ENCODE results near the gene GALNT11.

The GALNT11 gene

GRCh38 chr7:152144557-152145245, 119.2 kb downstream of the GALNT11 start:
- in situ Hi-C loops (cut with MboI; ENCODE audit: low sequenced_read_pairs), result no loop called here

- in situ Hi-C loops (cut with MboI; ENCODE audit: low sequenced_read_pairs), result no loop called here
Observed at GRCh38 chr7:152145853-152146466, 120.5 kb downstream of the GALNT11 start.

GRCh38 chr7:152148706-152149105, 123.2 kb downstream of the GALNT11 start:
- in situ Hi-C loops (cut with MboI; ENCODE audit: low sequenced_read_pairs), result no loop called here

- in situ Hi-C loops (cut with MboI; ENCODE audit: low sequenced_read_pairs), result no loop called here
Observed at GRCh38 chr7:152149363-152149762, 123.9 kb downstream of the GALNT11 start.

- in situ Hi-C loops (cut with MboI; ENCODE audit: low sequenced_read_pairs), result no loop called here
Observed at GRCh38 chr7:152152267-152152666, 126.8 kb downstream of the GALNT11 start.

- in situ Hi-C loops (cut with MboI; ENCODE audit: low sequenced_read_pairs), result no loop called here
Observed at GRCh38 chr7:152158801-152159587, 133.5 kb downstream of the GALNT11 start.

- in situ Hi-C loops (cut with MboI; ENCODE audit: low sequenced_read_pairs), result no loop called here
Observed at GRCh38 chr7:152161171-152161570, 135.7 kb downstream of the GALNT11 start.

- in situ Hi-C loops (cut with MboI; ENCODE audit: low sequenced_read_pairs), result no loop called here
Observed at GRCh38 chr7:152162287-152162686, 136.8 kb downstream of the GALNT11 start.

Data from HL-60/S4 treated with phorbol 12-myristate 13-acetate at 8.2 ng/mL for 4 days and 3 days (cell line).